Anterior cingulate cortex (tissue), 58 donors: ENCODE measurements around the gene LGALS3BP.
"Not testable (repeated sequence)": the region's sequence is repeated elsewhere in the genome, so short reads cannot be mapped to it uniquely, and the experiment has no call there.

Experiments used
- DNase-seq, 58 donors: peaks; one replicate each; lab custom pipeline; 2025; lab: John Stamatoyannopoulos, UW

Gene LGALS3BP

GRCh38 chr17:78979780-78980623 lies at the start of gene LGALS3BP:
TSS of gene LGALS3BP (minus strand) at chr17:78979923. CDS start at chr17:78977191, 2,732 bp downstream.
- peak in 53 of 58 donors; percentile 23 to 91 (median 68) for DNase-seq

- no peak for DNase-seq
These were observed 49.0 kb upstream of the LGALS3BP start for GRCh38 chr17:79028496-79029326.

- DNase-seq: no peak
These were observed 48.3 kb upstream of the LGALS3BP start for GRCh38 chr17:79027925-79028491.

- no peak for DNase-seq
These were observed 47.7 kb upstream of the LGALS3BP start for GRCh38 chr17:79027274-79027924.

GRCh38 chr17:79026376-79027273 lies 46.9 kb upstream of the LGALS3BP start:
- no peak for DNase-seq

- DNase-seq: no peak
These were observed 45.4 kb upstream of the LGALS3BP start for GRCh38 chr17:79024901-79025737.

GRCh38 chr17:79023886-79024771 lies 44.4 kb upstream of the LGALS3BP start, which contains the start of gene C1QTNF1:
TSS of gene C1QTNF1 (plus strand) at chr17:79024169. CDS start at chr17:79043969, 19,800 bp downstream.
- DNase-seq: peak in 2 of 58 donors; percentile 8 to 20

- DNase-seq: no peak
These were observed 43.5 kb upstream of the LGALS3BP start for GRCh38 chr17:79023180-79023705.

- no peak for DNase-seq
These were observed 42.8 kb upstream of the LGALS3BP start for GRCh38 chr17:79022507-79022991.

GRCh38 chr17:79021929-79022328 lies 42.2 kb upstream of the LGALS3BP start:
- not testable (repeated sequence) for DNase-seq

- DNase-seq: no peak
These were observed 41.0 kb upstream of the LGALS3BP start for GRCh38 chr17:79020631-79021301.

GRCh38 chr17:79019632-79020584 lies 40.2 kb upstream of the LGALS3BP start:
- peak in 12 of 58 donors; percentile 8 to 56 (median 24) for DNase-seq

GRCh38 chr17:79019261-79019631 lies 39.5 kb upstream of the LGALS3BP start:
- no peak for DNase-seq

- DNase-seq: no peak
These were observed 38.6 kb upstream of the LGALS3BP start for GRCh38 chr17:79018370-79018695.
